GM11168 (cell line): ENCODE measurements around the gene ELL2.
"Not testable (repeated sequence)": the region's sequence is repeated elsewhere in the genome, so short reads cannot be mapped to it uniquely, and the experiment has no call there.

Source experiments
- in situ Hi-C: fragments of 300-500 bp; cut with MboI; formaldehyde crosslinking; loops from one replicate; pipeline ENCODE4 v1.12.0; 2022; ENCODE audit warnings: low sequenced_read_pairs; ENCODE audit not compliant: unreplicated experiment

The ELL2 gene

DNA sequence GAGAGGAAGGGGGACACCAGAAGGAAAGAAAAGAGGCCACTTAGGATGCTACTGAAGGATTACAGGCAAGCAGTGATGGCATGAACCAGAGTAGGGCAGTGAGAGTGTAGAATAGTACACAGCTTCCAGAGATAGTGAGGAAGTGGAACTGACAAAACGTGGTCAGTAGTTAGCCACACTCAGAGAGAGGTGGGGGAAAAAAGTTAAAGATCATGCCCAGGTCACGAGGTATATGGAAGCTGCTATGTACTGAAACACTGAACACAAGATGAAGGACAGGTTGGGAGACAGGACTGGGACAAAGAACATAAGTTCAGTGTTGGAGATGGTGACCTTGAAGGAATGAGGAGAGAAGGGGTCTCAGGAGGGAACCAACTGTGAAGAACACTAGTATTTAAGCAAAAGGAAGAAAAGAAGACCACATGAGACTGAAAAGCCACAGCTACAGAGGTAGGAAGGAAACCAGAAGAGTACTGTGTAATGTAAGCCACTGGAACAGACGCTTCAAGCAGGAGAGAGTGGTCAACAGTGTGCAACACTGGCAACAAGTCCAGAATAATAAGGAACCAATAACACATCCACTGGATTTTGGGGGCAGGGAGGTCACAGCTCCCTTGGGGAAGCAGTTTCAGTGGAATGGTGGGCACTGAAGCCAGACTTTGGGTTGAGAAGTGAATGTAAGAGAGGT lies 45.5 kb downstream of the ELL2 start:
- in situ Hi-C loops, result no loop called here

GRCh38 chr5:95913663-95914062 lies 48.0 kb downstream of the ELL2 start:
- in situ Hi-C loops, result no loop called here

DNA sequence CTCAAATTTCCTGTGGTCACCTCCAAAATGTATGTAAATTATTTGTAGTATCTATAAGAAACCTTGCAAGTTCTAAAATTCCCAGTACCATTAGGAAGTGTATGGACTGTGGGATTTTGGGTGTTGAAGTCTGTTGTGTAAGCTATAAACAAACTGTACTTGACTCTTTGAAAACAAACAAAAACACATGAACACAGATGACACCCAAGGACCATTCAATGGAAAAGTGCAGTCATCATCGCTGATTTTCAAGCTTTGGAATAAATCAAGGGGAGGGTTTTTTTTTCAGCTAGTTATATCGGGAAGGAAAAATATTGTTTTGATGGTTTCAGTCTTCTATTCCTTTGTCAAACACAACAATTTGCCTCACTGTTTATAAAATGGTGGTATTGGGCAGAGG lies 49.6 kb downstream of the ELL2 start:
- in situ Hi-C loops, result no loop called here

DNA sequence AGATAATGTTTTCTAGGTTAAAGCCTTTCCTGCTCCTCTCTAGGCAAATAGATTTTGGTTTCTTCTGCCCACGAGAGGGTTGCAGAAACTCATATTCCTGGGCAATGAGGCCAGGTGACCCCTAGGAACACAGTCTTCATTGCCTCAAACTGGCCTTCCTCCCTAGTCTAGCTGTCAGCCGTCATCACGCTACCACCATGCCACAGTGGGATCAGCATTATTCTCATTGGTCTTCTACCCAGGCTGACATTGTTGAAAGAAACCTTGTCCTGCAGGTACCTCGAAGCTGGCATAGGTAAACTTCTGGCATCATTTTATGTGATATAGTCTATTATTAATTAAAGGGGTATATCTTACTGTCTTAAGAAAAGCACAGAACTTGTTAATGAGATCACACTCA lies 51.1 kb downstream of the ELL2 start:
- in situ Hi-C loops, result no loop called here

DNA sequence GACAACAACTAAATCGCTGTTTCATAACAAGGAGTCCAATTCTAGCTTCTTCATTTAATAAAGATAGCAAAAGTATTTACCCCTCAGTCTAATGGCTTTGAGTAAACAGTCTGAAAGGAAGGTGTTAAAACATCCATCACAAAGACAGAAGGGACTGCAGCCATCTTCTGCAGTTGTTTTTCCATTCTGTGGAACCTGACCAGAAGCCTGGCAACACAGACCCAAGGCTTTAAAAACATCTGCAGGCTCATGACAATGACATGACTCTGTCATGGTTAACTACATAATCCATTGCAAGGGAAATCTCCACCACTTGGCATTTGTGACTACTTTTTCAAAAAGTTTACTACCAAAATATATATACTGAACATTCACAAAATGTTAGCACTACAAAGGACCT lies 51.9 kb downstream of the ELL2 start:
- in situ Hi-C loops, result no loop called here

DNA sequence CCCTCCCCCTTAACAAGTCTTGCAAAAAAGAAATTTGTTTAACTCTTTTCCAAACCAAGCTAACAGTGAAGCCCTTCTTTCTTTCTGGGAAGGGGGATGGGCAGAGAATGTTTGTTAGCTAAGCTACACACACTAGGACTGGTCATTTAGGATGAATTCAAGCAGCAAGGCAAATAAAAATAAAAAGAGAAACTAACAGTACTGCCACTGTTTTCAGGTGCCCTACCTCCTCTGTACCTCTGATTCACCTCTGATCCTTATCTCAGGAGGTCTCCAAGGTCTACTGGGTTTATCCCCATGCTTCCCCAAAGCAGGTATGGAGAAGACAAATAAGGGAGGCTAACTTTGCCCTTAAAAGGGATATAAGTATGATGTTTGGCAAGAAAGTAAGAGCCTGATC lies 52.9 kb downstream of the ELL2 start:
- in situ Hi-C loops, result no loop called here

DNA sequence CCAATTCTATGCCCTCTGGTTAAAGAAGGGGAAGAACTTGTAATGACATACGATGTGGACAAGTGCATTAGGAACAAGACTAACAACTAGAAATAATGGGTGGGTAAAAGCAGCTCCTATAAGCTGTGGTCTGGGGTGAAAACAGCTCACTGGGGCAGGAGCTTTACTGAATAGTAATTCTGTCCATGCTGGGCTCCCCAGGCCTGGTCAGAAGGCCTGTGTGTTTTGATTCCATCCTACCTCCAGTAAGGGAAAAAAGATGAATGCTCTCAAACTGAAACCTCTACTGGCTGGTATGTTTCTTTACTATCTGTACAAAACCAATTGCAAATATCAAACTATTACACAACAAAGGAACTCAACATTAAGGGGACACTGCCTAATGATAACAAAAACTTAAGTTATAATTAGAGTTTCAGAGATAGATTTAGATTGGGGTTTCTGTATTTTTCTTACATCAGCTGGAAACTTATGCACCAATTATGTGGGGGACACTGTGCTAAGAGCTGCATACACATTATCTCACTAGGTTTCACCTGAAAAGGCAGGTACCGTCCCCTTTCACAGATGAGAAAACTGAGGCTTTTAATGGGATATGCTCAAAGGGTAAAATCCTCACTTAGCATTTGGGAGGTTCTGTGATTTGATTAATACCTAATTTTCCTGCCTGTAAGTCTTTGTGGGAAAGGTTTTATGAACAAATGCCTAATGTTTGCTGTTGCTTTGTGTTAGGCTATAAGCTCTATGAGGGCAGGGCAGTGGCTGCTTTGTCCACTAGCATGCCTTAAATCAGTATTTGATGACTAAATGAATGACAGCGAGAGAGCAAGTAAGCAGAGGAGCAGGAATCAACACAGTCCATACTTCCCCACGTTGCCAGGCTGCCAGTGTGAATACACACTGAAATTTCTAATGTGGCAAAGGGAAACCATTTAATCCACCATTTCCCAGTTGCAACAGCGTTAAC lies 53.6 kb downstream of the ELL2 start:
- in situ Hi-C loops, result no loop called here

GRCh38 chr5:95907067-95907705 lies 54.5 kb downstream of the ELL2 start:
- in situ Hi-C loops, result no loop called here

DNA sequence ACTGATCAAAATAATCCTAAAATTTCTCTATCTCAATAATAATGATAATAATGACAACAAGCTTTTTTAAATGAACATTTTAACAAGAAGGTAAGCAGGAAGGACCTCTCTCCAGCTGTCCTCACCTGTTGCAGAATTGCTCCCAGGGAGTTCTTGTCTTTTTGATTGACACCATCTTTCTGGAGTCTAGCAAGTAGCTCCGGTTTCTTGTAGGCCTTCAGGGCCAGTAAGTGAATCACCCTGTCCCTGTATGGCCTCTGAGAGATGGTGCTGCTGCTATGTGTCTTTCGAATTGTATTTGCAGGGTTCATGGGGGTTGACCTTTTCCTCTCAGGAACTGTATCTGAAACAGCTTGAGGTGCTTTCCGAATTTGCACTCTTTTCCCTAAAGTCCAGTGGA lies 55.3 kb downstream of the ELL2 start:
- in situ Hi-C loops, result not testable (repeated sequence)

DNA sequence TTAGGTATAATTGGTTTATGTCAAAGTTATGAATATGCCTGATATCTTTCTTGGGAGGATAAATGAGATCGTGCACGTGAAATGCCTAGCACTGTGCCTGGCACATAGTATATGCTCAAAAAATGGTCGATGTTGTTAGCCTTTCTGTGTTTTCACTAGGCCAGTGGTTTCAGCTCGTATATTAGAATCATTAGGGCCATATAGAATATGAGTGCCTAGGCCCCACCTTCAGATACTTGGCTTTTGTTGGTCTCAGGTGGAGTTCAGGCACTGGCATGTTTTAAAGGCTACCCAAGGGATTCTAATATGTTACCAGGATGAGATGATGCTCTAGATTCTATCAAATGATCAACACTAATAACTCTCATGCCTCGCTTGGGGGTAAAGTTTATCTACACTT lies 56.8 kb downstream of the ELL2 start:
- in situ Hi-C loops, result no loop called here

DNA sequence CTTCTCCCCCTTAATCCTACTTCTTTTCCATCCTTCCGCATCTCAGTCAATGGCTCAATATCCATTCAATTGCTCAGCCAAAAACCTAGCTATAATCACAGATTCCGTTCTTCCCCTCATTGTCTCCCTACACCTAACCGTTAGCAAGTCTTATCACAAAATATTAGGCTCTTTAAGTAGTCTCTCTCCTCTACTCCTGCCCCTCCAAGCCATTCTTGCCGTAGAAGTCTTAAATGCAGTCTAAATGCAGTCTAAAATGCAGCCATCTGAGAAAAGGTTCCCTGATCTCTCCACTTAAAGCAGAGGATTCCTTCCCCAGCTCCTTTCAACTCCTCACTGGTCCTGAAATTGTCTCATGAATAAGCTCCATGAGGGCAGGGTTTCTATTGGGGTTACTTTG lies 57.8 kb downstream of the ELL2 start:
- in situ Hi-C loops, result no loop called here

GRCh38 chr5:95901676-95902627 lies 59.7 kb downstream of the ELL2 start:
- in situ Hi-C loops, result no loop called here

DNA sequence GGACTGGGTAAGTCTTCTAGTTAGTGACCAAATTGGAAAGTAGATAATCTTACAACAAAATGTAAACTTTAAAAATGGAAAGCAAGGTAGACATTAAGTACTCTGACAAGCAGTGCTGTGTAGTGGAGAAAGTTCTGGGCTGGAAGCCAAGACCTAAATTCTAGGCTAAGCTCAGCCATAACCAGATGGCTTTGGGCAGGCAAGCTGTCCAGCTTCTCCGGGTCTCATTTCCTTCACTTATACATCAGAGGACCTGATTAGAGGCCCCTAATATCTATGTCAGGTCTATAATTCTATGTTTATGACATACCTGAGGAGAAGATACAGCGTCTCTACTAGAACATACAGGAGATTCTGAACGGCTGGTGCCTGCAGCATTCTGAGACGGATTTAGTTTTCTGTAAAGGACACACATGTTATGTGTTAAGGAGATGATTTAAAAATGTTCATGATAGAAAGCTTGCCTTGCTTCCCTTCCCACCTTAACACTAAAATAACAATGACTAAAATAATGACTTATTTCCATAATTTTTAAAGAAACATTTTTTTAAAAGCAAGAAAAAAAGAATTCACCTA lies 61.2 kb downstream of the ELL2 start:
- in situ Hi-C loops, result no loop called here

- in situ Hi-C loops, result no loop called here
These were observed 61.8 kb downstream of the ELL2 start for GRCh38 chr5:95899829-95900228.

- in situ Hi-C loops, result no loop called here
These were observed 62.6 kb downstream of the ELL2 start for GRCh38 chr5:95899006-95899405.

GRCh38 chr5:95895771-95896170 lies 65.9 kb downstream of the ELL2 start:
- in situ Hi-C loops, result no loop called here

GRCh38 chr5:95895251-95895650 lies 66.4 kb downstream of the ELL2 start:
- in situ Hi-C loops, result no loop called here

- in situ Hi-C loops, result no loop called here
These were observed 68.8 kb downstream of the ELL2 start for GRCh38 chr5:95892784-95893354.

DNA sequence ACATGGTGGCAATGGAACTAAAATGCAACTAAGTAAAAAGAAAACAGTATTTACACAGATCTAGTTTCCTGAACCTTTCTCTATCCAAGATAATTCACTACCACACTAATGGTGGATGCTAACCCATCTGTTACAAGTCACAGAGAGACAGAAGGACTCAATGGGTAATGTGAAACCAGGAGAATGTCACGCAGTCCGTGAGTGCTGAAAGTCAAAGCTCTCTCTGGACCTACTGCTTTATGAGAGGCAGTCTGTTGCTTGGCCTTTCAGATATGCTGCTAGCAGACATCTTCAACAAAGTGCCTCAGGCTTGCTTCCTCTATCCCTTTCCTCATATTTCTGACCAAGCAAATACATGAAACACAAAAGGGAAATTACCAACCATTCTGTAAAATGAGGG lies 70.2 kb downstream of the ELL2 start:
- in situ Hi-C loops, result no loop called here
